ENCODE results near the gene STXBP6.

- TF ChIP-seq CTCF (optimal IDR thresholded peaks at IDR 0.05 in 1 of 3, IDR thresholded peaks at IDR 0.05 in 1 of 3, conservative IDR thresholded peaks at IDR 0.05 in 1 of 3; ENCODE audit: extremely low read depth in 1 of 3, insufficient read depth in 2 of 3, low read length in 3 of 3): no peak
- no peak for TF ChIP-seq EZH2 (IDR thresholded peaks at IDR 0.05; ENCODE audit: low read length)
These were observed 58.7 kb downstream of the STXBP6 start for GRCh38 chr14:24991288-24991687.
